CD4-positive, alpha-beta memory T cell (primary cell): ENCODE measurements around the gene ABHD4. TPM values are rescaled to one million over a fixed set of nuclear protein-coding genes. Genes with fewer than 3 reads are reported as not detected.
A peak's percentile ranks its signal among the peaks of the same experiment; 100 is the strongest.

Experiments used
- CTCF ChIA-PET: fragments of 350-600 bp; sonication (Branson Sonifier 250); formaldehyde crosslinking; loops from one replicate; lab custom pipeline; 2021; ENCODE audit warnings: inconsistent platforms; ENCODE audit not compliant: partially characterized antibody; lab: Charles Lee
- POLR2A ChIA-PET: fragments of 350-600 bp; sonication (Branson Sonifier 250); formaldehyde crosslinking; loops from one replicate; lab custom pipeline; 2021; ENCODE audit not compliant: partially characterized antibody; lab: Charles Lee
- DNase-seq, 5 donors: peaks; one replicate each; pipeline versions ENCODE4 v3.0.0 to v3.0.0-alpha.2; 2020 to 2022; ENCODE audit warnings: mixed read lengths in 1 of 5
- H3K27ac ChIP-seq: one replicate; pipeline ENCODE4 v1.7.0; 2013; ENCODE audit warnings: low read depth, low read length
- H3K27me3 ChIP-seq: 2 replicates; pipeline ENCODE4 v1.7.0; 2013; ENCODE audit warnings: mild to moderate bottlenecking, low read length, moderate library complexity; ENCODE audit not compliant: insufficient read depth
- H3K36me3 ChIP-seq: 2 replicates; pipeline ENCODE4 v1.7.0; 2013; ENCODE audit warnings: mild to moderate bottlenecking, low read length, moderate library complexity; ENCODE audit not compliant: insufficient read depth
- H3K4me1 ChIP-seq: 2 replicates; pipeline ENCODE4 v1.7.0; 2013; ENCODE audit warnings: mild to moderate bottlenecking, low read length, moderate library complexity; ENCODE audit not compliant: insufficient read depth
- H3K4me3 ChIP-seq, 2 donors: one replicate each; pipeline ENCODE4 v1.7.0; 2013; ENCODE audit warnings: low read length in 2 of 2, mild to moderate bottlenecking in 1 of 2
- H3K9me3 ChIP-seq, 2 donors: one replicate each; pipeline ENCODE4 v1.7.0; 2013; ENCODE audit warnings: low read length in 2 of 2, control low read depth in 1 of 2; ENCODE audit not compliant: control insufficient read depth in 1 of 2
- H3K27ac Mint-ChIP-seq, 7 donors: one replicate each; pipeline ENCODE4 v1.8.0; 2020 to 2021; ENCODE audit warnings: mixed read lengths in 7 of 7, mild to moderate bottlenecking in 6 of 7, inconsistent platforms in 3 of 7, moderate library complexity in 3 of 7
- H3K27me3 Mint-ChIP-seq, 2 donors: one replicate each; pipeline ENCODE4 v1.8.0; 2020 to 2021; ENCODE audit warnings: mixed read lengths in 2 of 2
- H3K36me3 Mint-ChIP-seq, 2 donors: one replicate each; pipeline ENCODE4 v1.8.0; 2020 to 2021; ENCODE audit warnings: mixed read lengths in 2 of 2, inconsistent platforms in 1 of 2, mild to moderate bottlenecking in 1 of 2
- H3K4me1 Mint-ChIP-seq, 4 donors: one replicate each; pipeline ENCODE4 v1.8.0; 2020 to 2021; ENCODE audit warnings: mixed read lengths in 4 of 4, mild to moderate bottlenecking in 1 of 4
- H3K4me3 Mint-ChIP-seq, 8 donors: one replicate each; pipeline ENCODE4 v1.8.0; 2020 to 2021; ENCODE audit warnings: mixed read lengths in 8 of 8, mild to moderate bottlenecking in 7 of 8, moderate library complexity in 6 of 8, inconsistent platforms in 3 of 8
- H3K9me3 Mint-ChIP-seq, 8 donors: one replicate each; pipeline ENCODE4 v1.8.0; 2020 to 2021; ENCODE audit warnings: mixed read lengths in 8 of 8, mild to moderate bottlenecking in 5 of 8, inconsistent platforms in 3 of 8, moderate library complexity in 1 of 8
- intact Hi-C: fragments of 100-400 bp; cut with micrococcal nuclease; formaldehyde crosslinking; loops from one replicate; pipeline ENCODE4 v1.15.1; 2023
- polyA plus RNA-seq, 2 donors: library from polyadenylated mRNA; unstranded; fragments of 300-500 nt; fragmentation: Illumina TruSeq; gene quantifications; one replicate each; pipeline ENCODE4 v1.2.3, GENCODE V29; 2021
- total RNA-seq, 2 experiments: library from RNA; stranded (reverse); gene quantifications; one replicate each; pipeline ENCODE4 v1.2.3, GENCODE V29; 2021

Gene ABHD4, protein sequence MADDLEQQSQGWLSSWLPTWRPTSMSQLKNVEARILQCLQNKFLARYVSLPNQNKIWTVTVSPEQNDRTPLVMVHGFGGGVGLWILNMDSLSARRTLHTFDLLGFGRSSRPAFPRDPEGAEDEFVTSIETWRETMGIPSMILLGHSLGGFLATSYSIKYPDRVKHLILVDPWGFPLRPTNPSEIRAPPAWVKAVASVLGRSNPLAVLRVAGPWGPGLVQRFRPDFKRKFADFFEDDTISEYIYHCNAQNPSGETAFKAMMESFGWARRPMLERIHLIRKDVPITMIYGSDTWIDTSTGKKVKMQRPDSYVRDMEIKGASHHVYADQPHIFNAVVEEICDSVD
- total RNA-seq (10 to 100 TPM; 18.8 to 22.4 TPM), polyA plus RNA-seq (10 to 100 TPM in 1 of 2 donors, 1 to 10 TPM in 1; 6.2 to 12.9 TPM)

DNA sequence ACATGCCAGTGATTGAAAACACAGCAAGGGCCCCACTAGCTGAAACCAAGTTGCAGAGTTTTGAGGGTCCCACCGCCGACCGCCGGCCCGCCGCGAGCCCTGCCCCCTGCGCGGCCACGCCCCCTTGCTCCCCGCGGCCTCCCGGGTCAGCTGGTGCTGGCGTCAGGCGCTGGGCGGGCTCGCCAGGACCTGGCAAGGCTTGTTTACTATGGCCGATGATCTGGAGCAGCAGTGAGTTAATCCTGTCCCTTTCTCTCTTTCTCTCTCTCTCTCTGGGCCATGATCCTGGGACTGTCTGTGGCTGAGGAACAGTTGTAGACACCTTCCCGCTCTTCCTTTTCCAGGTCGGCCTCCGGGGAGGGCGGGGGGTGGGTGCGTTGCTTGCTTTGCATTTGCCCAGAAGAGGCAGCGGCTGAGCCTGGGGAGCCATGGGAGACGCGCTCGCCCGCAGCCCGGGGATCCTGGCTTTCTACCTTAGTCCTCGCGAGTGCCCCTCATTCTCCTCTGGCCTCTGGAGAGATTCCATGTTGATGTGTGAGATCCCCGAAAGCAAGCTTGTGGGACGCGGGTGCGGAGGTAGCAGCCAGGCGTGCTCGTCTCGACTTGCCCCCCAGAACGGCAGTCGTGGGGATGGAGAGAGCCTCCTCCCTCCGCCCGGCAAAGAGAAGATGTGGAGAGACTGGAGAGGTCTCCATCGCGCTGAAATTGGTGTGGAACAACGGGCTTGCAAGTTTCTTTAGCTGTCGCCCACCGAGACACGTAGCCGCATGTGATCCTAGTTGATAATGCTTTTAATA, at the start of gene ABHD4:
Gene ABHD4 (plus strand): TSS at position 202 of the 797 bp plus-strand sequence. CDS start 7 bp downstream, at position 209.
- Histone ChIP-seq H3K36me3 (peaks cover 6% of the 10 kb centered on the region), H3K27me3 (no peaks in the 10 kb centered on the region), H3K4me1 (peaks cover 20% of the 10 kb centered on the region), H3K4me3 (peak within 1 kb of the TSS; percentile 79 to 84), H3K9me3 (no peaks in the 10 kb centered on the region), H3K27ac (peak within 1 kb of the TSS; percentile 74)
- Mint-ChIP-seq H3K27ac (peak within 1 kb of the TSS; percentile 77 to 99 (median 94)), H3K4me3 (peak within 1 kb of the TSS; percentile 92 to 98 (median 97)), H3K36me3 (peaks cover 21 to 27% of the 10 kb centered on the region in 2 donors), H3K9me3 (no peaks in the 10 kb centered on the region), H3K4me1 (peaks cover 16 to 43% (median 32%) of the 10 kb centered on the region in 4 donors), H3K27me3 (no peaks in the 10 kb centered on the region)
- peak; percentile 51 to 65 (median 54) for DNase-seq
- intact Hi-C loops = loop anchor here (1.0 to 10.0 kb wide), 3 partner anchors 9 to 727 kb away; partner anchors contain the start of genes DAD1 and PABPN1
- CTCF ChIA-PET = interaction anchor here (0.7 to 4.1 kb wide), 11 partner anchors 9 to 254 kb away, joined by 3 to 37 read pairs (median 3); partner anchors contain the start of genes DAD1 and OXA1L
- POLR2A ChIA-PET = interaction anchor here (0.8 to 7.1 kb wide), 13 partner anchors 8 to 168 kb away, joined by 3 to 110 read pairs (median 7); partner anchors contain the start of gene DAD1

DNA sequence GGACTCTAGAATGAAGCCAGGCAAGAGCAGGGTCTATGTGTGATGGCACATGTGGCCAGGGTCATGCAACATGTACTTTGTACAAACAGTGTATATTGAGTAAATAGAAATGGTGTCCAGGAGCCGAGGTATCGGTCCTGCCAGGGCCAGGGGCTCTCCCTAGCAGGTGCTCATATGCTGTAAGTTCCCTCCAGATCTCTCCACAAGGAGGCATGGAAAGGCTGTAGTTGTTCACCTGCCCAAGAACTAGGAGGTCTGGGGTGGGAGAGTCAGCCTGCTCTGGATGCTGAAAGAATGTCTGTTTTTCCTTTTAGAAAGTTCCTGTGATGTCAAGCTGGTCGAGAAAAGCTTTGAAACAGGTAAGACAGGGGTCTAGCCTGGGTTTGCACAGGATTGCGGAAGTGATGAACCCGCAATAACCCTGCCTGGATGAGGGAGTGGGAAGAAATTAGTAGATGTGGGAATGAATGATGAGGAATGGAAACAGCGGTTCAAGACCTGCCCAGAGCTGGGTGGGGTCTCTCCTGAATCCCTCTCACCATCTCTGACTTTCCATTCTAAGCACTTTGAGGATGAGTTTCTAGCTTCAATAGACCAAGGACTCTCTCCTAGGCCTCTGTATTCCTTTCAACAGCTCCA, 48.7 kb upstream of the ABHD4 start:
- Mint-ChIP-seq H3K4me3 (peak overlapping the region; percentile 64 to 91 (median 78)), H3K4me1 (peaks cover 87 to 97% (median 93%) of the 10 kb centered on the region in 4 donors), H3K27me3 (no peaks in the 10 kb centered on the region), H3K36me3 (peaks cover 84 to 91% of the 10 kb centered on the region in 2 donors), H3K9me3 (peaks cover 0 to 2% (median 0%) of the 10 kb centered on the region in 8 donors), H3K27ac (peak overlapping the region; percentile 97 to 100 (median 100))
- Histone ChIP-seq H3K27ac (peak overlapping the region; percentile 97), H3K4me3 (peak overlapping the region in 1 of 2 donors; percentile 7), H3K36me3 (peaks cover 79% of the 10 kb centered on the region), H3K27me3 (no peaks in the 10 kb centered on the region), H3K4me1 (peaks cover 99% of the 10 kb centered on the region), H3K9me3 (no peaks in the 10 kb centered on the region)
- DNase-seq = peak in 1 of 5 donors; percentile 59
- ChIA-PET CTCF (interaction anchor here (1.1 to 6.2 kb wide), 14 partner anchors 9 to 909 kb away, joined by 3 to 81 read pairs (median 6); no protein-coding TSS in a partner anchor), POLR2A (interaction anchor here (0.5 to 18.6 kb wide), 16 partner anchors 16 to 708 kb away, joined by 3 to 1762 read pairs (median 7); partner anchors contain the start of genes ABHD4 and DAD1)
- intact Hi-C loops = no loop called here

DNA sequence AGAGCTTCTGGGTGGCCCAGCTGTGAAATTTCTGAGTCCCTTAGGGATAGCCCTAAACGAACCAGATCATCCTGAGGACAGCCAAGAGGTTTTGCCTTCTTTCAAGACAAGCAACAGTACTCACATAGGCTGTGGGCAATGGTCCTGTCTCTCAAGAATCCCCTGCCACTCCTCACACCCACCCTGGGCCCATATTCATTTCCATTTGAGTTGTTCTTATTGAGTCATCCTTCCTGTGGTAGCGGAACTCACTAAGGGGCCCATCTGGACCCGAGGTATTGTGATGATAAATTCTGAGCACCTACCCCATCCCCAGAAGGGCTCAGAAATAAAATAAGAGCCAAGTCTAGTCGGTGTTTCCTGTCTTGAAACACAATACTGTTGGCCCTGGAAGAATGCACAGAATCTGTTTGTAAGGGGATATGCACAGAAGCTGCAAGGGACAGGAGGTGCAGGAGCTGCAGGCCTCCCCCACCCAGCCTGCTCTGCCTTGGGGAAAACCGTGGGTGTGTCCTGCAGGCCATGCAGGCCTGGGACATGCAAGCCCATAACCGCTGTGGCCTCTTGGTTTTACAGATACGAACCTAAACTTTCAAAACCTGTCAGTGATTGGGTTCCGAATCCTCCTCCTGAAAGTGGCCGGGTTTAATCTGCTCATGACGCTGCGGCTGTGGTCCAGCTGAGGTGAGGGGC, 48.0 kb upstream of the ABHD4 start:
- H3K4me1 Mint-ChIP-seq = peaks cover 87 to 97% (median 93%) of the 10 kb centered on the region in 4 donors
- intact Hi-C loops = loop anchor here (1.0 to 2.0 kb wide), 2 partner anchors 9 to 13 kb away; no protein-coding TSS in a partner anchor
- POLR2A ChIA-PET = interaction anchor here (0.7 to 18.6 kb wide), 22 partner anchors 16 to 709 kb away, joined by 3 to 1762 read pairs (median 5); partner anchors contain the start of genes ABHD4 and DAD1
- peaks cover 0 to 2% (median 0%) of the 10 kb centered on the region in 8 donors for H3K9me3 Mint-ChIP-seq
- H3K4me3 ChIP-seq = peak overlapping the region; percentile 3 to 7
- peaks cover 99% of the 10 kb centered on the region for H3K4me1 ChIP-seq
- H3K27ac Mint-ChIP-seq = peak overlapping the region; percentile 97 to 100 (median 100)
- peak; percentile 58 to 96 (median 63) for DNase-seq
- peaks cover 78 to 84% of the 10 kb centered on the region in 2 donors for H3K36me3 Mint-ChIP-seq
- CTCF ChIA-PET = interaction anchor here (1.0 to 6.2 kb wide), 16 partner anchors 8 to 698 kb away, joined by 3 to 81 read pairs (median 7); no protein-coding TSS in a partner anchor
- H3K36me3 ChIP-seq = peaks cover 72% of the 10 kb centered on the region
- H3K27ac ChIP-seq = peak overlapping the region; percentile 97
- no peaks in the 10 kb centered on the region for H3K27me3 ChIP-seq
- H3K27me3 Mint-ChIP-seq = no peaks in the 10 kb centered on the region
- H3K9me3 ChIP-seq = no peaks in the 10 kb centered on the region
- H3K4me3 Mint-ChIP-seq = peak overlapping the region; percentile 64 to 91 (median 78)

DNA sequence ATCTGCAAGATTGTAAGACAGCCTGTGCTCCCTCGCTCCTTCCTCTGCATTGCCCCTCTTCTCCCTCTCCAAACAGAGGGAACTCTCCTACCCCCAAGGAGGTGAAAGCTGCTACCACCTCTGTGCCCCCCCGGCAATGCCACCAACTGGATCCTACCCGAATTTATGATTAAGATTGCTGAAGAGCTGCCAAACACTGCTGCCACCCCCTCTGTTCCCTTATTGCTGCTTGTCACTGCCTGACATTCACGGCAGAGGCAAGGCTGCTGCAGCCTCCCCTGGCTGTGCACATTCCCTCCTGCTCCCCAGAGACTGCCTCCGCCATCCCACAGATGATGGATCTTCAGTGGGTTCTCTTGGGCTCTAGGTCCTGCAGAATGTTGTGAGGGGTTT, 46.5 kb upstream of the ABHD4 start:
- POLR2A ChIA-PET = interaction anchor here (0.7 to 18.6 kb wide), 20 partner anchors 15 to 909 kb away, joined by 3 to 1762 read pairs (median 6); partner anchors contain the start of genes DAD1 and RBM23
- peaks cover 96% of the 10 kb centered on the region for H3K4me1 ChIP-seq
- Mint-ChIP-seq H3K4me3 (peak overlapping the region; percentile 64 to 91 (median 78)), H3K27ac (peak overlapping the region; percentile 97 to 100 (median 100)), H3K36me3 (peaks cover 63 to 79% of the 10 kb centered on the region in 2 donors), H3K4me1 (peaks cover 86 to 97% (median 92%) of the 10 kb centered on the region in 4 donors), H3K9me3 (peaks cover 0 to 6% (median 1%) of the 10 kb centered on the region in 8 donors), H3K27me3 (peaks cover 2 to 4% of the 10 kb centered on the region in 2 donors)
- CTCF ChIA-PET = interaction anchor here (1.3 to 6.2 kb wide), 11 partner anchors 10 to 828 kb away, joined by 3 to 81 read pairs (median 11); no protein-coding TSS in a partner anchor
- no peaks in the 10 kb centered on the region for H3K27me3 ChIP-seq
- H3K36me3 ChIP-seq = peaks cover 59% of the 10 kb centered on the region
- peak in 2 of 5 donors; percentile 28 to 53 for DNase-seq
- no peaks in the 10 kb centered on the region for H3K9me3 ChIP-seq
- H3K27ac ChIP-seq = peak overlapping the region; percentile 97
- H3K4me3 ChIP-seq = no peak overlapping the region
- intact Hi-C loops = loop anchor here (2.0 kb wide), 1 partner anchor 15 kb away; no protein-coding TSS in a partner anchor

DNA sequence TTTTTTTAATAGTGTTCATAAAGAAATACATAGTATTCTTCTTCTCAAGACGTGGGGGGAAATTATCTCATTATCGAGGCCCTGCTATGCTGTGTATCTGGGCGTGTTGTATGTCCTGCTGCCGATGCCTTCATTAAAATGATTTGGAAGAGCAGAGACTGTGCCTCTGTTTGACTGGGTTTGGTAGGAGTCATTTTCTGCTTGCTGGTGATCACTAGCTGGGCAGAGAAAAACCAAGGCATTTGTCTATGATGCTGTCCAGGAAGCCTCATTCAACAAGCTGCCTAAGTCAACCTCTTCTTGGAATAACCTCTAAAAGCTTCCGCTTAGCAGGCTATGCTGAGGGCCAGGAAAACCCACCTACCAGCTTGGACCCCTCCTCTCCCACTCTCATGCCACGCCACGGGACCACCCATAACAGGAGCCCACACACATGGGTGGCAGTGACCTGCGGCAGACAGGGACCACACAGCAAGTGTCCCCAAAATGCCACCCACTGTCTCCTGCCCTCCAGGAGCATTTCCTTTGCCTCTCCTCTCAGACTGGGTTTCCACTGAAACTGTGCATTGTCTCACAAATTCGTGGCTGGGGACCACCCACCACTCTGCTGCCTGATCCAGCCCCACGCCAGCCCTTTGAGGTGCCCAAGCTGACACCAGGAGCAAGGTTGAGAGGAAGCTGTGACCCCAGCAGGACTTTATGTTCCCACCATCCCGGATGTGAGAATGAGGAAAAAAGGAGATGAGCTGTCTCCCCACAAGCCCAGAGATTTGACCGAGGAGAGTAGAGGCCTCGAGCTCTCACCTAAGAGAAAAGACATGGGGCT, 45.9 kb upstream of the ABHD4 start:
- H3K27ac Mint-ChIP-seq = peak overlapping the region; percentile 97 to 100 (median 100)
- peaks cover 0 to 6% (median 1%) of the 10 kb centered on the region in 8 donors for H3K9me3 Mint-ChIP-seq
- ChIA-PET POLR2A (interaction anchor here (0.6 to 18.6 kb wide), 28 partner anchors 14 to 909 kb away, joined by 3 to 1762 read pairs (median 4); partner anchors contain the start of genes DAD1 and RBM23), CTCF (interaction anchor here (0.7 to 6.2 kb wide), 18 partner anchors 9 to 829 kb away, joined by 3 to 81 read pairs (median 6); no protein-coding TSS in a partner anchor)
- H3K4me1 Mint-ChIP-seq = peaks cover 82 to 97% (median 89%) of the 10 kb centered on the region in 4 donors
- H3K36me3 ChIP-seq = peaks cover 53% of the 10 kb centered on the region
- peaks cover 57 to 78% of the 10 kb centered on the region in 2 donors for H3K36me3 Mint-ChIP-seq
- H3K4me3 Mint-ChIP-seq = peak overlapping the region; percentile 64 to 91 (median 78)
- peaks cover 2 to 4% of the 10 kb centered on the region in 2 donors for H3K27me3 Mint-ChIP-seq
- H3K4me1 ChIP-seq = peaks cover 96% of the 10 kb centered on the region
- intact Hi-C loops = no loop called here
- H3K9me3 ChIP-seq = no peaks in the 10 kb centered on the region
- H3K27ac ChIP-seq = peak overlapping the region; percentile 97
- peak in 2 of 5 donors; percentile 33 to 36 for DNase-seq
- H3K4me3 ChIP-seq = peak overlapping the region; percentile 7 to 27
- H3K27me3 ChIP-seq = no peaks in the 10 kb centered on the region
